ENCODE measurements around the gene AXDND1. TPM values are rescaled to one million over a fixed set of nuclear protein-coding genes. Genes with fewer than 3 reads are reported as not detected.

Gene AXDND1
- polyA plus RNA-seq, 4 donors = 0.23 to 28.0 (median 13.9) TPM

DNA sequence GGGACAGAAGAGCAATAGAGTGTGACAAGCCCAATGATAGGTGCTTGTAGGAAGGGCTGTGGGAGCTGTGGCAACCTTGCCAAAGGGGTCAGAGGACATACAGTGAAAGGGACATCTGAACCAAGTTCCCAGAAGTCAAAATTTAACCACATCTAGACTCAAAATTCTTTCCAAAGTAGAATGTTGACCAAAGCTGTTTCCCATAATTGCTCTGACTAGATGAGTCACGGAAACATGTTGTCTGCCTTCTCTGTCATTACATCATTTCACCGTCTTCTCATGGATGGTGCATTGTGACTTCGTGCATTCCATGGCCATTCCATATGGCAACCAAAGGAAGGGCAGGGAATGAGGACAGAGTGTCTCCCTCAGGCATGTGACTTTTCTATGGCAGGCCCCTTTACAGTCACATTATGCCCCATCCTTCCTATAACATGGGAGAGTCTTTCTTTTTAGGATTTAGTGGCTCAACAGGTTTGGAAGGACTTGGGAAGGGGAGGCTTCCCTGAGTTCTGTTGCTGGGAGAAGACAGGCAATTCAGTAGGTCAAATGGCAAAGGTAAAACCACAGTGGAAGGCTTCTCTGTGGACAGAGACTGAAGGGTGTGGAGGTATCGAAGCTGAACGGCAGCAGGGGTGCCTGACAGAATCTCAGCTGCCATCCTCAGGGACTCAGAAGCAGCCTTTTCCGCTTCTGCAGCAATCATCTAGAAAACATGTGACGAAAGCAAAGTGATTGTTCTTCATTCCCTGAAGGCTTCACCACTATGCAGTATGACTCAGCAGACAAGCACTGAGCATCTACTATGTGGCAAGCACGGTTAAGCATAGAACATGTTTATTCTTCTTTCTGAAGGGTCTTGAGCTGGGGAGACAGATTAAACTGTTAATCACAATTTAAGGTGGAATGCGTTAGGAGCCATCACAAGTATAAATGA is 185.2 kb downstream of the AXDND1 start:
- DNase-seq (ENCODE audit: low read depth in 4 of 4, low spot score in 3 of 4) = no peak

DNA sequence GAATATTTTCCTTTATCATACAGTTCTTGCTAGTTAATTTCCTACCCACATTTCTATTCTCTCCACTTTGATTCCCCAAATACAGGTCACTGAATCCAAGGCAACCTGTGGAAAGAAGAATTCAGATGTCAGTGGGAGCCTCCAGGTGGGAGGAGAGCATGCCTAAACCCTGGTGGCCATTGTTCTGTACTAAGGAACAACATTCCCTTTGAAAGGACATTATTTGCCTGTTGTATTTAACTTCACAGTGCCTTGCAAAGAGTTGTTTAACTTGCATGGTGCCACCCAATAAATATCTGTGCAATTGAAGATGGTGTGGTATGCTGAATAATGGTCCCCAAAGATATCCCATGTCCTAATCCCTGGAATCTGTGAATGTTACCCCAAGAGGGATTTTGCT is 188.7 kb downstream of the AXDND1 start:
- no peak for DNase-seq (ENCODE audit: low read depth in 4 of 4, low spot score in 3 of 4)

DNA sequence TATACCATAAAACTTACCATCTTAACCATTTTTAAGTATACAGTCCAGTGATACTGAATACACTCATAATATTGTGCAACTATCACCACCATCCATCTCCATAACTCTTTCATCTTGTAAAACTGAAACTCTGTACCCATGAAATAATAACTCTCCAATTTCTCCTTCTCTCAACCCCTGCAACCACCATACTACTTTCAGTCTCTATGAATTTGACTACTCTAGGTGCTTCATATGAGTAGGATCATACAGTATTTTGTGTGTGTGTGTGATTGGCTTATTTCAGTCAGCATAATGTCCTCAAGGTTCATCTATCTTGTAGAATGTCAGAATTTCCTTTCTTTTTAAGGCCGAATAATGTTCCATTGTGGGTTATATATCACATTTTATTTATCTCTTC is 192.3 kb downstream of the AXDND1 start:
- DNase-seq (ENCODE audit: low read depth in 4 of 4, low spot score in 3 of 4) = no peak

DNA sequence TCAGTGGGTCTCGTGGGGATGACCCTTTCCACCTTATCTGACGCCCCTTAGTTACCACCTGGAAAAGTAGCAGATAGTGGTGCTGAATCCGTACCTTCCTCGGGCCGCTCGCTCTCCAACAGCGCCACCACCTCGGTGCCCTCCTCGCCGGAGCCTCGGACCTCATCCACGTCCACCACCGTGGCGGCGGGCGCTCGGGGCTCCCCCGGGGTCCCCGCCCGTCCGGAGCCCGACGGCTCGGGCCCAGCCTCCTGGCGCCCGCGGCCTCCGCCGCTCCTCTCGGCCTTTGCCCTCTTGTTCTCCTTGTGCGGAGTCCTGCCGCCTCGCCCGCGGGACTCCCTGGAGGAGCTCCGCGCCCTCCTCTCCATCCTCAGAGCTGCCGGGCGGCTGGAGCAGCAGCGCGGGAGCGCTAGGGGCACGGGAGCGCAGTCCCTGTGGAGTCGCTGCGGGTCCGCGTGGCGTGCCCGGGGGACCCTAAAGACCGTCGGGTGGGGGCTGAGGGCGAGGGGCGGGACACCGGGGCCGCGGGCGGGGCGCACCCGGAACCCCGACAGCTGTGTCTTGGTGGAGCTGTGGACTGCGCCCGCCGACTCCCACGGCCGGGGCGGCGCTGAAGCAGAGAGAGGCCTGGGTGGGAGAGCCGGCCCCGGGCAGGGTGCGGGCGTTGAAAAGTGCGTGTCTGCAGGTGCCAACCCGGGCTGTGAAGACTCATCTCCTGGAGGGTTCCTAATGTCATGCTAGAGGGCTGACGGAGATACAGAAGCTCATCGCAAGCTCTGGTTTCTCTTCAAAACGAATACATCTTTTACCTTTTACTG is 209.9 kb downstream of the AXDND1 start, which contains the start of gene NPHS2:
Gene NPHS2 (minus strand): TSS at position 452 of the 818 bp plus-strand sequence. CDS start 84 bp downstream, at position 368.
- no peak for DNase-seq (ENCODE audit: low read depth in 4 of 4, low spot score in 3 of 4)

DNA sequence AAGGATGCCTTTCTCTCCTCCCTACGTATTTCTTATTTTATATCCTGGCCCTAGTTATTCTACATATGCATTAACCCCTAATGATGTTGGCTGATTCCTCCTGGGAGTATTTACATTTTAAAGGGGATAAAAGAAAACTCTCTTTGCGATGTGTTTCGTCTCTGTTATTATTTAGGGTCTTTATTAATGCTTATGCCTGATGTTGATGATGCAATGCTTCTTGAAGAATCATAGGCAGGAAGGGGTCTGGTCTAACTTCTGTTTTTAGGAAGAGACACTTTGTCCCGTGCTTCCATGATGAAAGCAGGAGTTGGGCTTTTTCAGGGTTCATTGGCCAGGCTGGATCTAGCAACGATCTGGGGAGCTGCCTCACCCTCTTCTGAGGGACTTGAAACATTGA is 210.7 kb downstream of the AXDND1 start:
- no peak for DNase-seq (ENCODE audit: low read depth in 4 of 4, low spot score in 3 of 4)

DNA sequence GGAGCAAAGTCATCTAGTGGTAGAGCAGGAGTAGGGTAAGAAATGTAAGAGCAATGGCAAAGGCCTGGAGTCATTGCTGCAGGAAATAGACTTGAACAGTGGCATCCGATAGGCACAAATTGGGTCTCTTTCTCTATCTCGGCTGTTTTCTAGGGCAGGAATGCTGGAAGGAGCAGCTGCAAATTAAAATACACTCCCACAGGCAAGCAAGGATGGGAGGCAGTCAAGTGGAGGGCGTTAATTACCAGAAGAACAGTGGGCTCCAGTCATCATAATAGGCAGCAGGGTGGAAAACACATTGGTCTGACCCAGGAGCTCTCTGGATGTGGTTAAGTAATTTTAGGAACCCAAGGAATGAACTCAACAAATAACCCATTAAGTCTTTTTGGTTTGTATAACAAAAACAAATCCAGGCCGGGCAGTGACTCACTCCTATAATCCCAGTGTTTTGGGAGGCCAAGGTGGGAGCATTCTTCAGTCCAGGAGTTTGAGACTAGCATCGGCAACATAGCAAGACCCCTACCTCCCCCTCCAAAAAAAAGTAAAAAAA is 218.1 kb downstream of the AXDND1 start:
- DNase-seq (ENCODE audit: low read depth in 4 of 4, low spot score in 3 of 4) = no peak

DNA sequence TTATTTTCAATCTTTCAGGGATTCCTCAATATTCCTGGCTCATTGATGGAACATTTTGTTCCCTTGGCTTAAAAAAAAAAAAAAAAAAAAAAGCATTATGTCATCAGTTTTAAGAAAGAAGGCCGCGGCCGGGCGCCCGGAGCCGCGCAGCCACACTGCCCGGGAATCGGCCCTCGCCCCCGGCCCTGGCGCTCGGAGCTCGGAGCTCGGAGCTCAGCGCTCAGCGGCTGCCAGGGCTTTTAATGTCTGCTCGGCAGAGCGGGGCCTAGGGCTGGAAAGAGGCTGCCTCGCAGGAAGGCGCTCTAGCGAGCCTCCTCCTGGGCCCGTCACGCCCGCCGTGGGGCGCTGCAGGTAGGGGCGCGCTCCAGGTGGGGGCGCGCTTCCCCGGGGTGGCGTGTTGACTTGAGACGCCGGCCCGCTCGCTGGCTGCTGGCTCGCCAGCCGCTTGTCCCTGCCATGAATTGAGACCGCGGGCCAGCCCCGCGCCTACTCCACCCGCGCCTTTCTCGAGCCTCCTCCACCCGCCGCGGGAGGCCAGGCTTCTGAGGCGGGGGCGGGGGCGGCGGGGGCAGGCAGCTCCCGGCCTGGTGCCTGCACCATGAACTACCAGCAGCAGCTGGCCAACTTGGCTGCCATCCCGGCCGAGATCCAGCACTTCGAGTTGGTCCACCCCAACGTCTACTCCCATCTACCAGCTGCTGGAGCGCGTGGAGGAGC is 220.5 kb downstream of the AXDND1 start:
- DNase-seq (ENCODE audit: low read depth in 4 of 4, low spot score in 3 of 4) = peak in 3 of 4 donors; percentile 46 to 58 (median 47)

DNA sequence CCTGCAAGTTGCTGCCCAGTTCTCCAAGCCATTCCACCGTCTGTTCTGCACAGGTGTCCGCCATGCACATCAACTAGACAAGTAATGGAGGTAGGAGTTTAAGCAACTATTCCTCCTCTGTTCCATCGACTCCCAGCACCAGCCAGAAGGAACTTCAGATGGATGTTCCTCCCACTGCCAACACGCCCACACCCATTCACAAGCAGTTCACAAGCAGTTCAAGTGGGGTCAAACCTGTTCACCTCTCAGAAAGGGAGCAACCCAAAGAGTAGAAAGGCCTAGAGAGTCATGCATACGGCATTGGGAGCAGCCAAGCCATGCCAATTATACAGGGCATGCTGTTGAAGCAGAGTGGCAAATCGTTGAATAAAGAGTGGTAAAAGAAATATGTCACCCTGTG is 221.6 kb downstream of the AXDND1 start:
- DNase-seq (ENCODE audit: low read depth in 4 of 4, low spot score in 3 of 4) = no peak

DNA sequence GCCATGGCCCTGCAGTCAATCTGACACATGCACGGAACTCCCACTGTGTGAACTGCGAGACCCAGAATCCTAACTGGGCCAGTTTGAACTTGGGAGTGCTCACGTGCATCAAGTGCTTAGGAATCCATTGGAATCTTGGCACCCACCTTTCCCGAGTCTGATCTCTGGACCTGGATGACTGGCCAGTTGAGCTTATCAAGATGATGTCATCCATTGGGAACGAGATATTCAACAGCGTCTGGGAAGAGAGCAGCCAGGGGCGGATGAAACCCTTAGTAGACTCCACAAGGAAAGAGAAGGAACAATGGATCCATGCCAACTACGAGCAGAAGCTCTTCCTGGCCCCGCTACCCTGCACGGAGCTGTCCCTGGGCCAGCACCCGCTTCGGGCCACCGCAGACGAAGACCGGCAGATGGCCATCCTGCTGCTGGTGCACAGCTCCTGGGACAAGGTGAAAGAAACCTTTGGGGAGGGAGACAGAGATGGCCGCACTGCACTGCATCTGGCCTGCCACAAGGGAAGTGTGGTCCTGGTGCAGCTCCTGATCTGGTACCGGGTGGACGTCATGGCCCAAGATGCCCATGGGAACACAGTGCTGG is 222.8 kb downstream of the AXDND1 start:
- DNase-seq (ENCODE audit: low read depth in 4 of 4, low spot score in 3 of 4) = no peak

DNA sequence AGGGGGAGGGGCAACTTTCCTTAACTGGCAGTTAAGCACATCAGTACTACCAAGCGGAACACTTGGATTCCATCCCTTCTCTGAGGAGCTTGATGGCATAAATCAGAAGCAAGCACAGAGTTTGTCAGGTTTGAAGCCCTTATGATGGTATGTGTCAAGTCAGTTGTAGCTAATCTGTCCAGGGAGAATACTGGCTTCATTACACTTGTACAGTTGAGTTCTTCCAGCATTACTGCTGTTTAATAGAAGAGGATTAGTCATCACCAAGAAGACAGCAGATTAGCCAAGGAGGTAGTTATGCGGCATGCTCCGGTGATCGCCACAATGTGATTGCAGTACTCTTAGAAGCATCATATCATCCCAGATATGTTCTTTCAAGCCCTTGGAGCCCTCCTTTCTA is 223.7 kb downstream of the AXDND1 start:
- no peak for DNase-seq (ENCODE audit: low read depth in 4 of 4, low spot score in 3 of 4)

DNA sequence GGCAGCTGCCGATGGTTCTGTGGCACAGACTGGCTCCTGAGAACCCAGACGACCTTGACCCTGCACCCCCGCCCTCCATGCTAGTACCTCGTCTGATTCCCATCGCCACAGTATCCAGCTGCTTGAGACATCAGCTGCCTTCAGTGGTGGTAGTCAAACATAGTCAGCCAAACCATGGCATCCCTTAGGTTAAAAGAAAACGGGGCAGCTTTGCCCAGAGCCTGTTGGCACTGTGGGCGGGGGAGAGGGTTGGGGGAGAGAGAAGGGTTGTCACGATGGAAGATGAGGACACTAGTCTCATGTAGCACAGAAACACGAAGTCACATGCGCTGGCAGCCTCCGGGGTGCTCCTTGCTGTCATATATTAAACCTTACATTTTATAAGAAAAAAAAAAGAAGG is 224.9 kb downstream of the AXDND1 start:
- DNase-seq (ENCODE audit: low read depth in 4 of 4, low spot score in 3 of 4) = no peak

DNA sequence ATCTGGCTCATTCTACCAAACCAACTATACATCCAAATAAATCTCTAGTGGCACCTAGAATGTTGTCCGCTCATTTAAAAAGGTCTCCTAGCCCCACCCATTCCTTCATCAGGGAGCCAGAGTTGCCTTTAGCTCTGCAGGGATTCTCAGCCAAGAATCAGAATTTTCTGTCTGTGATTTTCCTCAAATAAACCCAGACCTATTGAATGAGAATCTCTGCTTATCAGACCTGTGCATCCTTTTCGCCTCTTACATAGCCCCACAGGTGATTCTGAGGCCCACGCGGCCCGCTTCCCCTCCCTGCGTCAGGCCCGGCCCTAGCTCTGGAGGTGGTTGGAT is 225.5 kb downstream of the AXDND1 start:
- DNase-seq (ENCODE audit: low read depth in 4 of 4, low spot score in 3 of 4) = no peak

DNA sequence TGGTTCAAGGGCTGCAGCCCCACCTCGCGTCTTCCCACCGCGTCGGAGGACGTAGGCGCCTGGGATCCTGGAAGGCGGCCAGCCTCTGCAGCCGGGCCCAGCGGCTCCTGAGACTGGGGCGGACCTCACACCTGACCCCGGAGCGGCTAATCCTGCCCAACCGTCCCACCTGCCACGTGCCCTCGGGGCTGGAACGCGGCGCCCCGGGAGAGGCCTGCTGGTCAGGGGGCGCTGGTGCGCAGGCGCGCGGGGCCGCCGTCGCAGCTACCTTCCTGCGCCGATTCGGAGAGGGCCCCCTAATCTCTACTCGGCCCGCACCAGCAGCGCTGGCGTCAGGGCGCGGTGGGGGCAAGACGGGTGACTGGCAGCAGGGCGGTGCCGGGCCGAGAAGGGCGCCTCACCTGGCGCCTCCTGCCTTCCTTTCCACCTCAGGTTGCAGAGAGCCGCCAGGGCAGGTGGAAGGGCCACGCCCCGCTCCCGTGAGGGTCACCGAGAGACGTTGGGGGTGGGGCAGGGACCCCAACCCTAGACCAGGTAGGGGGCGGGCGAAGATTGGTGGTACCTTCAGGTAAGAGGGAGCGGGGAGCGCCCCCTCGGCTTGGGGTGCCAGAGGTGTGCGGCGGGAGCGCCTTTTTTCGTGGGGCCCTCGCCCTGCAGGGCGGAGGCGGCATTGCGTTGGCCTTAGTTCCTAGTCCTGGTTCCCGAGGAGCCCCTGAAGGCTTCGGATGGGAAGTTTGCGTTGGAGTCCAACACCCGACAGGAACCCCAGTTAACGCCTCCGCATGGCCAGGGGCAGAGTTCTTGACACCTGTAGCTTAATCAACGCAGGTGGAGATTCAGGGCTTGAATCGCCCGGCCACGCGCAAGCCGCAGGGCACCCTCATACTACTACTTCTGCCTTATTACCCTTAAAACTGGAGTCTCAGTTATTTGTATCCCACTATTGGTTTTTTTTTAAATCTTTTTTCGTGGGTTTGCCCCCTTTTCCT is 226.1 kb downstream of the AXDND1 start, which contains the start of gene TDRD5:
Gene TDRD5 (plus strand): TSS at position 241 of the 989 bp plus-strand sequence. CDS start 784 bp downstream, outside the sequence.
- no peak for DNase-seq (ENCODE audit: low read depth in 4 of 4, low spot score in 3 of 4)

DNA sequence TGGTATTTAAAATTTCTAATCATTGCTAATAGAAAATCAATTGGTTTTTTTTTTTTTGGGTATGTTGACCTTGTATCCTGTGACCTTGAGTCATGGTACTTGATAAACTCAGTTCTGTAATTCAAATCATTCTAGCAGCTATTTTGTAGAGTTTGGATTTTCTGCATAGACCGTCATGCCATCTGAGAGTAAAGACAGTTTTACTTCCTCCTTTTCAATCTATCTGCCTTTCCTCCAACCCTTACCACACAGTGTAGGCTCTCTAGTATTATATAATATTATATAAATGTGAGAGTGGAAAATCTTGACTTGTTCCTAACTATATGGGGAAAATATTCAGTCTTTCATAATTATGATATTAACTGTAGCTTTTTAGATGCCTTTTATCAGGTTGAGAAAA is 232.9 kb downstream of the AXDND1 start:
- DNase-seq (ENCODE audit: low read depth in 4 of 4, low spot score in 3 of 4) = no peak

DNA sequence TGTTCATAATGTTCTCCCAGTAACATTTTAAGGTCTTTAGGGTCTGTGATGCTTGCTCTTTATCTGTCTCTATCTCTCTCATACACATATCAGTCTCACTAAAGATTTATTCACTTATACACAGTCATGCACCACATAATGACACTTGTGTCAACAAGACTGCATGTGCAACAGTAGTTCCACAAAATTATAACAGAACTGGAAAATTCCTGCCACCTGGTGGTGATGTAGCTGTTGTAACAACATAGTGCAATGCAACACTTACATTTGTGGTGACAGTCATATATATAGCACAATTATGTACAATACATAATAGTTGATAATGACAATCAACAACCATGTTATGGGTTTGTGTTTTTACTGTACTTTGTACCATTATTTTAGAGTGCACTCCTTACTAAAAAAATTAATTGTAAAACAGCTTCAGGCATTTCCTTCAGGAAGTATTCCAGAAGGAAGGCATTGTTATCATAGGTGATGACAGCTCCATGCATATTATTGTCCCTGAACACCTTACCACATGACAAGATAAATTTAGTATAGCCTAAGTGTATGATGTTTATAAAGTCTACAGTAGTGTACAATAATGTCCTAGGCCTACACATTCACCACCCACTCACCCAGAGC is 234.0 kb downstream of the AXDND1 start:
- no peak for DNase-seq (ENCODE audit: low read depth in 4 of 4, low spot score in 3 of 4)

DNA sequence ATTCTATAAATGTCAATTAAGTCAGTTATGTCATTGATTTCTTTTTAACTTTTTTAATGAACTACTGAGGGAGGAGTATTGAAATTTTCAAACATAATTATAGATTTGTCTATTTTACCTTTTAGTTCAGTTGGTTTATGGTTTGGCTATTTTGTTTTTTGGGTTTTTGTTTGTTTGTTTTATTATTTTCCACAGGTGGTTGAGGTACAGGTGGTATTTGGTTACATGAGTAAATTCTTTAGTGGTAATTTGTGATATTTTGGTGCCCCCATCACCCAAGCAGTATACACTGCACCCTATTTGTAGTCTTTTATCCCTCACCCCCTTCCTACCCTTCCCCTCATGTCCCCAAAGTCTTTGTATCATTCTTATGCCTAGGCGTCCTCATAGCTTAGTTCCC is 235.3 kb downstream of the AXDND1 start:
- no peak for DNase-seq (ENCODE audit: low read depth in 4 of 4, low spot score in 3 of 4)

Measured in left renal pelvis (tissue), 4 donors.